ENCODE measurements around the gene PTPRA.
"Not testable (repeated sequence)": the region's sequence is repeated elsewhere in the genome, so short reads cannot be mapped to it uniquely, and the experiment has no call there.

The PTPRA gene

DNA sequence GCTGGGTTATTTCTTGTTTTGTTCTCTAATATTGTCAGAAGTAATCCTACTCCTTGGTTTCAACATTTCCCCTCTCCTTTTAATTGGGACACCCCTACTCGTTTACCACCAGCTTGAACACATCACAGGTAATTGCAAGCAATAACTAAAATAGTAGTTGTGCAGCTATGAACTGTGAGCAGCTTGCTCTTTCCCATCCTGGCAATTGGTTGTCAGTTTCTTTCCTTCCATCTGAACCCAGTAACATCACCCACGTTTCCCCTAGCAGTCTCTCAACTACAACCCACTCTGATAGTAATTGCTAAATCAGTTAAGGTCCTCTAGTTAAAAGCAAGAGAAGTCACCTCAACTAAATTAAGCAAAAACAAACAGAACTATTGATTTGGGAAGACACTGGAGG is 122.5 kb downstream of the PTPRA start:
- DNase-seq (ENCODE audit: low read depth in 2 of 2): no peak

DNA sequence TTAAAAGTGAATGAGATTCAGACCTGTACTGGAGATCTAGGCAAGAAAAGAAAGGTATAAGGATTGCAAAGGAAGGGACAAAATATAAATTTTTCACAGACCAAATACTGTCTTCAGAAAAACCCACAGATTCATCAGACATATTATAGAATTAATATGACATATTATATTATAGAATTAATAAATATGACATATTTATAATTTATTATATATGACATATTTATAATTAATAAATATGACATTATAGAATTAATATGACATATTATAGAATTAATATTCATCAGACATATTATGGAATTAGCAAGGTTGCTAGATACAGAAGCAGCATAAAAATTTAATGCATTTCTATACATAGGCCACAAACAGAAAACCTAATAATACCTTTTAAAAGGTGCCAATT is 125.4 kb downstream of the PTPRA start:
- no peak for DNase-seq (ENCODE audit: low read depth in 2 of 2)

DNA sequence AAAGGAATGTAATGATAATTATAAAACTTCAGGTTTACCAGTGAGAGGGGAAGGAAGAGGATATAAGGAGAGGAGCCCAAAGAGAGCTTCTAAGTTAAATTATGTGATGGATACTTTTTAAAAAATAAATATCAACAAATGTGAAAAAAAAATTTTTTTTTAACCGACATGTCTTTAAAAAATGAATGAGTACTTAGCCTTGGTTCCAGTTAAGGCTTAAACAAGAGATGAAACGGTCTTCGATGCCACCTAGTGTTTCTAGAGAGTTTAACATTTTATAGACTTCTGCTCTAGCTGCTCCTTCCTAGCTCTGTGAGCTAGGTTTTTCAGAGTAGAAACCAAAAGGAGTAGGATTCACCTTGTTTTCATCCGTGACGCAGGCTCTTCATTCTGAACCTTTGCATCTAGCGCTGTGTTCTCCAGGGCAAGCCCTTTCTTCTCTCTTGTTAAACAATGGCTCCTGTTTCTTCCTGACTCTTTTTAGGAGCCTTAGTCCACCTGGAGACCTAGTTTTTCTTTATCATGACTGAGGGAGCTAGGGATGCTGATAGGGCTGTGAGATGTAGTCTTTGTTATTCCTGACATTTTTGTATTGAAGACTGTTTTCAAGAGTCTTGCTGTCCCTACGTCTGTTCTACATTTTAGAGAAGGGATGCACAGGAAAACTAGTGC is 127.7 kb downstream of the PTPRA start:
- DNase-seq (ENCODE audit: low read depth in 2 of 2): no peak

DNA sequence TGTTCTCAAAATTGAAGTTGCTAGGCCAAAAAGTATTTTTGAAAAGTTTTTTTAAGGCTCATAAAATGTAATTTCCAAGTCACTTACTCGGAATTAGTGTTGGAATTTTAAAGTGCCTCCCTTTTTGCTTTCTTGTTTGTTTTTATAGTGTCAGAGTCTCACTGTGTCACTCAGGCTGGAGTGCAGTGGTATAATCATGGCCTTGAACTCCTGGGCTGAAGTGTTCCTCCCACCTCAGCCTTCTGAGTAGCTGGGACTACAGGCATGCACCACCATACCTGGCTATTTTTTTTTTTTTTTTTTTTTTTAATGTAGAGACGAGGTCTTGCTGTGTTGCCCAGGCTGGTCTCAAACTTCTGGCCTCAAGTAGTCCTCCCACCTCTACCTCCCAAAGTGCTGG is 130.1 kb downstream of the PTPRA start:
- no peak for DNase-seq (ENCODE audit: low read depth in 2 of 2)

DNA sequence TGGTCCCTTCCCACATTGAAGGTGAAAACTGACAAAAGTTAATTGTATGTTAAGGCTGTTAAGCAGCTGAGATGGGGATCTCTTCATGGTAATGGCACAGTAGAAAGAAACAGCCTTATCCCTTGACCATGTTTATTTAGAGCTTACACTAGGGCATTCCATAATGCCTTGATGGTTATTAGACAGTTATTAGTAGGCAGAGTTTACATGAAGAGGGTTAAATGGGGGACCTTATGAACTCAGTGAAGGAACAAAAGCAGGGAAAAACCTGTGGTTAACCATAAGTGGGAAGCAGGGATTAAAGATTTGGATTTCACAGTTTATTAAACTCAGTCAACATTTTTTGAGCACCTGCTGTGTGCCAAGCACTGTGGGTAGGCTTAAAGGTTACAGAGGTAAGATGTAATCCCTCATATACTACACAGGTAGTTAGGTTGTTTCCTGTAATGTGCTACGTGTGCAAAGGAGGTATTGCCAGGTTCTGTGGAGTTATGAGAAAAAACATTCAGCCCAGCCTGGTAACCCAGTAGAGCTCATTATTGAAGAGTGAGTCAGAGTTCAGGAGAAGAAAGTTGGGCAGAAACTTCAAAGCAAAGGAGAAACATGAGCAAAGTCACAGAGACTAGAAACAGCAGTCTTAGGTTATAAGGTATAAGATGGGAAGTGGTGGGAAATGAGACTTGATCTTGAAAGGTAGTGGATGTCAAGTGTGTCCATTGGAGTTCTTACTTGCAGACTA is 137.9 kb downstream of the PTPRA start:
- DNase-seq (ENCODE audit: low read depth in 2 of 2): no peak

DNA sequence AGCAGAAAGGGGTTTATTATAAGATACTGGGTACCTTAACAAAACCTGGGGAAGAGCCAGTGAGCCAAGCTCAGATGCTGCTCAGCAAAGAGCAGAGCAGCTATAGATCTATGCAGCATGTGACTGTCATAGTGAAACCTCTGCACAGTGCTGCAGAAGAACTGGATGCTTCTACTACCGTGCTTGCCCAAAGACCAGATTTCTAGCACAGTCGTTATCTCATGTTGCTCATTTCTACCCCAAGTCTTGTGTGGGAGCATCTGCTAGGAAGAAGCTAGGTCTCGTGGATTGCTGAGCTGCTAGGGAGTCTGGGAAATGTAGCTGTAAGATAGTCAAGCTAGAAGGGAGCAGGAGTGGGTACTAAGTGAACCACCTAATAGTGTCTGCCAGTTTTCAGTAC is 138.5 kb downstream of the PTPRA start:
- DNase-seq (ENCODE audit: low read depth in 2 of 2): no peak

DNA sequence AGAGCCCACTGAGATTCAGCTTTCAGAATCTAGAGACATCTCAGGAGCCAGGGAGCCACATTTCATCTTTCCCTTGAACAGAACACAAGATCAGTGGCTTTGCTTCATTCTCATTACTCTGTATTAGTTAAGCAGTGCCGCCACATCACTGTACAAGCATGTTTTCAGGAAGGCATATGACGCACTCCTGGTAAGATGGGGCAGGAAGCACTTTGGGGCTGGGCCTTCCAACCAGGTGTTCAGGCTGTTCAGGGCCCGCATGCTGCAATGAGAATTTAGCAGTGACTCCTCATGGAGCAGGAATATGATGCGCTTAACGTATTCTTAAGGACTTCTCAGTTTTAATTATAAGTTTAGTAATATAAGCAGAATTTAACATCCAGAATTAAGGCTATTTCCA is 140.5 kb downstream of the PTPRA start:
- DNase-seq (ENCODE audit: low read depth in 2 of 2): no peak

DNA sequence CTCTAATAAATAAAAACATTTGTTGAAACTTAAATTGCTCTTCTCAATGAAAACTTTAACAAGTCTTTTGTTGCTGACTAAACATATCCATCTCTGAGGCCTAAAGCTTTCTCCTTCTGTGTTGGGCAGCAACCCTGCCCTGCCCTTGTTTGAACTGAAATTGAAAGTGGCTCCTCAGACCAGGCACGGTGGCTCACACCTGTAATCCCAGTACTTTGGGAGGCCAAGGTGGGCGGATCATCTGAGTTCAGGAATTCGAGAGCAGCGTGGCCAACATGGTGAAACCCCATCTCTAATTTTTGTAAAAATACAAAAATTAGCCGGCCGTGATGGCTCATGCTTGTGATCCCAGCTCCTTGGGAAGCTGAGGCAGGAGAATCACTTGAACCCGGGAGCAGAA is 140.9 kb downstream of the PTPRA start:
- no peak for DNase-seq (ENCODE audit: low read depth in 2 of 2)

DNA sequence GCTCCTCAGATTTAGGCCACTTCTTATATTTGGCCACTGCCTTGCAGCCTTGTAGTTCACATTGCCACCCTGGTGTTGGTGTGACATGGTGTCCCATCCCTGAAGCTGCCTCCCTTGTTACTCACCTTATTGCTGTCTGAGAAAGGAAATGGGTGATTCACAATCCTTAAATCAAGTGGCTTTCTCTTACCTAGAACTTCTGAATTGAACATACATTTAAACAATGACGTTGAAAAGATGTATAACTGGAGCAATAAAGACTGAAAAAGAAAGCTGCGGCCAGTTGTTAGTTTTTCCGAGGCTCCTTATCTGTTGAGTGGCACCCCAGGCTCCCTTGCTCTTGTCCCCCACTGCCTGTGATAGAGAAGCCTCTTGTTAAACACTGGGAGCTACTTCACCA is 141.4 kb downstream of the PTPRA start:
- no peak for DNase-seq (ENCODE audit: low read depth in 2 of 2)

DNA sequence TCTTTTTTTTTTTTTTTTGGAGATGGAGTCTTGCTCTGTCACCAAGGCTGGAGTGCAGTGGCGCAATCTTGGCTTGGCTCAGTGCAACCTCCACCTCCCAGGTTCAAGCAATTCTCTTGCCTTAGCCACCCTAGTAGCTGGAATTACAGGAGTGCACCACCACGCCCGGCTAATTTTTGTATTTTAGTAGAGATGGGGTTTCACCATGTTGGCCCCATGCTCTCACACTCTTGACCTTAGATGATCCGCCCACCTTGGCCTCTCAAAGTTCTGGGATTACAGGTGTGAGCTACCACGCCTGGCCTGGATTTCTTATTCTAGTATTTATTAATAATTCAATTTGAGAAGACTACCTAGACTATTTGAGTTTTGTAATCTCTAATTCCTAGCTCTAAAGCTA is 142.0 kb downstream of the PTPRA start:
- not testable (repeated sequence) for DNase-seq (ENCODE audit: low read depth in 2 of 2)

DNA sequence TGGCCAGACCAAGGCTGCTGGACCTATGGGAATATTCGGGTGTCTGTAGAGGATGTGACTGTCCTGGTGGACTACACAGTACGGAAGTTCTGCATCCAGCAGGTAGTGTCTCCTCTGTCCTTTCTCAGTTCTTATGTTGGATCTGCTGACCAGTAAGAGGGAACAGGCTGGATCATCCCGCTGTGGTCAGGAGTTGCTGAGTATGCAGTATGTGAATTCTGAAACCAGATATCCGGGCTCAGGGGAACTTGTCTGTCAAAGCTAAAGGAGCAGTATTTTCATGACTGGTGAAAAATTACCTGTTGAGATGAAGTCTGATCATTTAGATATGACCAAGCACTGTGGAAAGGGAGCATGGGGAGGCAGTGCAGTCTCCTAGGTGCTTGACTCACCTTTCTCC is 148.0 kb downstream of the PTPRA start:
- no peak for DNase-seq (ENCODE audit: low read depth in 2 of 2)

DNA sequence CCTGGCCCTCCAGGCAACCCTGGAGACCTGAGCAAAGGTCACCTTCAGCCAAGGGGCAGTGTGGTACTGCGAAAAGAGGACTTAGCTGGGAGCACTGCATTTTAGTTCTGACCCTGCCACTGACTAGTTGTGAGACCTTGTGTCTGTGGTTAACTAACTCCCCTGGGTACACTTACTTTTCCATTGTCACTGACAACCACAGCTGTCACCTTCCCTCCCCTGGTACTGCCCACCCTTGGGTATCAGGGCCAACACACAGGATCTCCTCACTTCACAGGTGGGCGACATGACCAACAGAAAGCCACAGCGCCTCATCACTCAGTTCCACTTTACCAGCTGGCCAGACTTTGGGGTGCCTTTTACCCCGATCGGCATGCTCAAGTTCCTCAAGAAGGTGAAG is 148.5 kb downstream of the PTPRA start:
- no peak for DNase-seq (ENCODE audit: low read depth in 2 of 2)

DNA sequence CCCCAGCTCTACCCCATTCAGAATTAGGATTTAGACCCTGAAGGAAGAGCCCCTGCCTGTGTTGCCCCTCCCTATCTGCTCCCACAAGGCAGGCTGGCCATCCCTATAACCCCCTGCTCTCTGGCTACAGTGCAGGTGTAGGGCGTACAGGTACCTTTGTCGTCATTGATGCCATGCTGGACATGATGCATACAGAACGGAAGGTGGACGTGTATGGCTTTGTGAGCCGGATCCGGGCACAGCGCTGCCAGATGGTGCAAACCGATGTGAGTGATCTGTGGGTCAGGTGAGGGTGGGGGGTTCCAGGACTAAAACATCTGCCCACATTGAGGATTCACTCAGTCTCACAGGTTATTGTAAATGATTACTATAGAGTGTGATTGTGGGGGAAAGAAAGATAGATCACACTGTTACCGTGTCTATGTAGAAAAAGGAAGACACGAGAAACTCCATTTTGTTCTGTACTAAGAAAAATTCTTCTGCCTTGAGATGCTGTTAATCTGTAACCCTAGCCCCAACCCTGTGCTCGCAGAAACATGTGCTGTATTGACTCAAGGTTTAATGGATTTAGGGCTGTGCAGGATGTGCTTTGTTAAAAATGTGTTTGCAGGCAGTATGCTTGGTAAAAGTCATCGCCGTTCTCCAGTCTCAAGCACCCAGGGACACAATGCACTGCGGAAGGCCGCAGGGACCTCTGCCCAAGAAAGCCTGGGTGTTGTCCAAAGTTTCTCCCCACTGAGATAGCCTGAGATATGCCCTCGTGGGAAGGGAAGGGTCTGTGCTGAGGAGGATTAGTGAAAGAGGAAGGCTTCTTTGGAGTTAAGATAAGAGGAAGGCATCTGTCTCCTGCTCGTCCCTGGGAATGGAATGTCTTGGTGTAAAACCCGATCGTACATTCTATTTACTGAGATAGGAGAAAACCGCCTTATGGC is 149.5 kb downstream of the PTPRA start:
- DNase-seq (ENCODE audit: low read depth in 2 of 2): not testable (repeated sequence)

DNA sequence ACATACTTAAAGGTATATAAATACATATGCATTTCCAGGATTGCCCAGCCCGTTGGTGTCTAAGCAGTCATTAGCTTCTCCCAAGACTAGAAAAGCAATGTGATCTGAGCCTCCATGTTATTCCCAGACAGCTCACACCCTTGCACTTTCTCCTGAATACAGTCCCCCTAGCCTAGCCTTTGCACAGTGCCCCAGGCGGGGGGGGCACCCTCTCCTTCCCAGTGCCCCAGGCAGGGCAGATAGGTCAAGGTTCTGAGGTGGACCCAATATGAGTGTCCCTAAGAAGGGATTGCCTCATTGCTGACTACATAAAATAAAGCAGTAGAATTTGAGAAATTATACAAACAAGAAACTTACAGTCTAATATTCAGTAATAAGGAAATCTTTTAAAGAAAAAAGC is 154.7 kb downstream of the PTPRA start:
- DNase-seq (ENCODE audit: low read depth in 2 of 2): no peak

DNA sequence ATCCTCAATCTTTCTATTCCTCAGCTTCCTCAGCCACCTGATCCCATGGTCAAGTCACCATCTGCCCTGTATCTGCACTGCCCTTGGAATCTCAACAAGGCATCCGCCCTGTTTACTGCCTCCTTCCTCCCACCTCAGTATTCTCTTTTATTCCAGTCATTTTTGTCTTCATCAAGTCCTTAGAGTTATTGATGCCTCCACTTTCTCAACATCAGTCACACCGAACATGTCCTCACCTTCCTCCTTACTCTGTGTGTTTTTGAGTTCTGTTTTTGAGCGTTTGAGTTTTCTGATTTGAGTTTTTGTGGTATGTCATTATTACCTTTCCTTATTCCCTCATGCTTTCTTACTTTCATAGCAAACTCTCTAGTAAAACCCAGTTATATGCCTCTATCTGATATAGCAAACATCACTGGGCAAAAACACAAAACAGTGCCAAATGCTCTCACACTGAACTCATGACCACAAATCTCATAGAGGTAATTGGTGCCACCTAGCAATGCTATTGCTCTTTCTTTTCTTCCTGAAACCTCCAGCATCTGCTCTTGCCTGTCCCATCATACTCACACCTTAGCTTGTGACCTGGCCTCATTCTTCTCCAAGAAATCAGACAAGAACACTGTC is 158.4 kb downstream of the PTPRA start:
- DNase-seq (ENCODE audit: low read depth in 2 of 2): no peak

DNA sequence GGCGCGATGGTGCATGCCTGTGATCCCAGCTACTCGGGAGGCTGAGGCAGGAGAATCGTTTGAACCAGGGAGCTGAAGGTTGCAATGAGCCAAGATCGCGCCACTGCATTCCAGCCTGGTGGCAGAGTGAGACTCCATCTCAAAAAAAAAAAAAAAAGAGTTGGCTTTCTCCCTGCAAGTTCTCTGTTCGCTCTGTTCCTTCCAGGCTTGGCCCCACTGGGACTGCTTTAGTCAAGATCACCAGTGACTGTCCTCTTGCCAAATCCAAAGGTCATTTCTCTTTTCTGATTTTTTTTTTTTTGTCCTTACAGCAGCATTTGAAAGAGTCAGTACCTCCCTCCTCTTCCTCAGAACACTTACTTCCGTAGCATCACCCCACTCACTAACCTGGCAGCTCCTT is 159.3 kb downstream of the PTPRA start:
- no peak for DNase-seq (ENCODE audit: low read depth in 2 of 2)

DNA sequence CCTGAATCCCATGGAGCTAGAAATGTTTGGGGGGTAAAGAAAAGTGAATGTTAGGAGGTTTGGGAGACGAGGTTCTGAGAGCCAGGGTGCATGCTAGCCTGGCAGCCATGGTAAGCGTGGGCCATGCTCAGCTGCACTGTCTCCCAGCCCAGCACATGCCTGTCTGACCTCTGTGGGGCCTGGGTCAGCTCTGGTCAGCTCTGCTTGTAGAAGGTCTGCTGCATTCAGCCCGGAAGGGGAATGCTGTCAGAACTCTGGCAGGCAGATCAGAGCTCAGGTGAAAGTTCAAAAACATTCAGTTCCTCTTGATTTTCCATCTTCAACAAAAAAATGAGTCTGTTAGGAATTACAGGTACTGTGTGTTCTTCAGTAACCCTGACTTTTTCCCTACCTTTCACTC is 164.4 kb downstream of the PTPRA start:
- DNase-seq (ENCODE audit: low read depth in 2 of 2): no peak

DNA sequence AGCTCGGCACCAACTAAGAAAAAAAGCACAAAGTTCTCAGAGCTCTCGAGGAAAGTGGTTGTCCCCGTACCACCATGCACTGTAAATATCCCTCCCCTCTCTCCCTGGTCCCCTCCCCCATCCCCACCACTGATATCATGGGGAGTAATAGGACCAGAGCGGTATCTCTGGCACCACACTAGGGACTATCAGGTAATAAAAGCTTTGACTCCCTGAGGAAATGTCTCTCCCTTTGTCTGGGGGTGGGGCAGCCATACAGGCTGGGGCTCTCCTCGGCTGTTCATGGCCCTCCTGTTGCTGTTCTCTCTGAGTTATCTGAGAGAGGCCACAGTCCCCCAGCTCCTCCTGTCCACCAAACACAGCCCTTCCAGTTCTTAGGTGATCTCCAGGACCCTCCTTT is 165.2 kb downstream of the PTPRA start:
- DNase-seq (ENCODE audit: low read depth in 2 of 2): no peak

DNA sequence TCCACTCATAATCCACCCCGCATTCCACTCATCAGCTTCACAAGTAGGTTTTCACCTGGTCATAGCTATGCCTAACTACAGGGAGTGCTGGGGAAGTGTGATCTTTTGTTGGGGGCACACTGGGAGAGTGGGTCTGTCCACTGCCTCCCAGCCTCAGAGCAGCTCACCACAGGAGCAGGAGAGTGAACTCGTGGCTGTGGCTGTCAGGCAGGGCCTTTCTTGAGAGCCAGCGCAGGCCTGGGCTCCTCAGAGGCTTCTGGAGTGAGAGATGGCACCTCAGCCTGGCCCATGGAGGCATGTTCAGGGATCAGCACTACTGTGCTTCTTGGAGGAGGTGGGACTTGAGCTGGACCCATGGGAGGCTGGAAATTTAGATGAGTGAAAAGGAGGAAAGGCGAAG is 166.1 kb downstream of the PTPRA start:
- DNase-seq (ENCODE audit: low read depth in 2 of 2): no peak

DNA sequence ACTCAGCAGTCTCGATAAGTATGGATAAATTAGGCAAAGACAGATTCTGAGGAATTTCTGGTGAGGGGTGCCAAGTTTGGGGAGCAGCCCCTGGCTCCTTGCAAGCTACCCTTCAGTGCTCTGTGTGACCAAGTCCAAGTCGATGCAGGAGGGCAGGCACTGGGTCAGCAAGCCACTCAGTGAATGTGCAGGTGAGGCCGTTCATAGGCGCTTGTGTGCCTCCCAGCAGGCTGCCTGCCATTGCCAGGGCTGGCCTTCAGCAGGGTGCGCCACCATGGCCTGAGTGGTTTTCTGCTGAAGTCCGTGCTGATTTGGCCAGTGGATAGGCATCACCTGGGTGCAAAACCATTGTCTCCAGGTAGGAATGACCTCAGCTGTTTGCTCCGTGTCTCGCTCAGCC is 166.8 kb downstream of the PTPRA start:
- no peak for DNase-seq (ENCODE audit: low read depth in 2 of 2)

DNA sequence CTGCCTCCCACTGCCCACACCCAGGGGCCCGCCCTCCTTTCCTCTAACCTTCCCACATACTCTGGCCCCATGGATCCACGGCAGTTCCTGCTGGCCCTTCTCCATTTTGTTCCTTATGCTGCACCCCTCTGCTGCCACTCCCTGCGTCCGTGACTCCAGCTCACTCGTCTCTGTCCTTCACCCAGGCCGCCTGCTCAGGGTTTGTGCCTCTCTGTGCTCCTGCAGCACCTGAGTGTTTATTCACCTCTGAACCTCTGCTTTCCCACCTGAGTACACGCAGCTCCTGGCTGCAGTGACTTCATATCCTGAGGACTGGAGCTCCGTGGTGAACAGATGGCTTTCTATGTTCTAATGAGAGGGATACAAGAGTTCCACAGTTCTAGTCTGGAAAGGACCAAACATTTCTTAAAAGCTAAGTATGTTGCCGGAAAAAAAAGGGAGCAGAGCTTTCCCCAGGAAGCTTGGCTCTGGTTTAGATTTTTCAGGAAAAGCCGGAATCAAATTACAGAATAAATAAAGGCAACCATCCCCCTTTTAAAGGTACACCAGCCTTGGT is 168.7 kb downstream of the PTPRA start:
- DNase-seq (ENCODE audit: low read depth in 2 of 2): no peak

DNA sequence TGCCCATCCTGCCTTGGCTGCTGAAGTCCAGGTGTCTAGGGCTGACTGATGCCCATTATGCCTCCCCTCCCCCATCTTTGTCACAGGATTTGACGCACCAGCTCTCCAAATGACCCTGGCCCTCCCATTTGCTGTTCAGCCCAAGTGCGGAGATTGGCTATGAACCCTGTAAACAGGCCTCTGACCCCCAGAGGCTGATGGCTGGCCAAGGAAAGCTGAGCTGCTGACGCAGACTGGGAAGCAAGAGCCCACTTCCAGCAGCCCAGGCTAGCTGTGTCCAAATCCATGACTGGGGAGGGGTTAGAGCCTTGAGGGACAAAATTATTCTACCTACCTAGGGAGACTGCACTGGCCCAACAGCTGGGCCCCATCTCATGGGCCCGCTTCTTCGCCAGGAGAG is 169.3 kb downstream of the PTPRA start:
- no peak for DNase-seq (ENCODE audit: low read depth in 2 of 2)
